ENCODE data around the gene PATL2. TPM values are rescaled to one million over a fixed set of nuclear protein-coding genes. Genes with fewer than 3 reads are reported as not detected.

Gene PATL2
- total and polyA plus RNA-seq, 2 experiments from 2014 or later: 0.19 TPM; not detected in 1

DNA sequence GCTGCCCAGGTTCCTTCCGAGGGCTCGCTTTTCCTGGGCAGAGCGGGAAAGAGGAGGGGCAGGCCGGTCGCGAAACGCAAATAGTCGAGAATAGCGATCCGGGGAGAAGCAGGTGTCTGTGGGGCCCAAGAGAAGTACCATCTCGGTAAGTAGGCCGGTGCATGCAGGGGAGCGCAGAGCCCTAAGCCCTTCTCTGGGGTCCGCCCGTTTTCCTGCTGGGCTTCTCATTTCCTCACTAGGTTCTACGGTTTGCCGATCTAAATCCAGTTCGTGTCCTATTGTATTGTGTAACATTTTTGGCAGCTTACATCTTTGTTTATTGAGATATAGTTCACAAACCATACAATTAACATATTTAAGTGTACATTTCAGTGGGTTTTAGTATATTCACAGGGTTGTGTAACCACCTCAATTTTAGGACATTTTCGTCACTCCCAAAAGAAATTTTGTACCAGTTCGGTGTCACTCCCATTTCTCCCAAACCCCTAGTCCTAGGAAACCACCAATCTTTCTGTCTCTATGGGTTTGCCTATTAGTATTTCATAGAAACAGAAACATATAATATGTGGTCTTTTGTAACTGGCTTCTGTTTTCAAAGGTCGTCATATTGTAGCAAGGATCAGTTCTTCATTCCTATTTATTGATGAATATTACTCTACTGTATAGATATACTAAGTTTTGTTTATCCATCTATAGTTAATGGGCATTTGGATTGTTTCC, 18.4 kb upstream of the PATL2 start (continued):
- TF ChIP-seq, protein P1, sequence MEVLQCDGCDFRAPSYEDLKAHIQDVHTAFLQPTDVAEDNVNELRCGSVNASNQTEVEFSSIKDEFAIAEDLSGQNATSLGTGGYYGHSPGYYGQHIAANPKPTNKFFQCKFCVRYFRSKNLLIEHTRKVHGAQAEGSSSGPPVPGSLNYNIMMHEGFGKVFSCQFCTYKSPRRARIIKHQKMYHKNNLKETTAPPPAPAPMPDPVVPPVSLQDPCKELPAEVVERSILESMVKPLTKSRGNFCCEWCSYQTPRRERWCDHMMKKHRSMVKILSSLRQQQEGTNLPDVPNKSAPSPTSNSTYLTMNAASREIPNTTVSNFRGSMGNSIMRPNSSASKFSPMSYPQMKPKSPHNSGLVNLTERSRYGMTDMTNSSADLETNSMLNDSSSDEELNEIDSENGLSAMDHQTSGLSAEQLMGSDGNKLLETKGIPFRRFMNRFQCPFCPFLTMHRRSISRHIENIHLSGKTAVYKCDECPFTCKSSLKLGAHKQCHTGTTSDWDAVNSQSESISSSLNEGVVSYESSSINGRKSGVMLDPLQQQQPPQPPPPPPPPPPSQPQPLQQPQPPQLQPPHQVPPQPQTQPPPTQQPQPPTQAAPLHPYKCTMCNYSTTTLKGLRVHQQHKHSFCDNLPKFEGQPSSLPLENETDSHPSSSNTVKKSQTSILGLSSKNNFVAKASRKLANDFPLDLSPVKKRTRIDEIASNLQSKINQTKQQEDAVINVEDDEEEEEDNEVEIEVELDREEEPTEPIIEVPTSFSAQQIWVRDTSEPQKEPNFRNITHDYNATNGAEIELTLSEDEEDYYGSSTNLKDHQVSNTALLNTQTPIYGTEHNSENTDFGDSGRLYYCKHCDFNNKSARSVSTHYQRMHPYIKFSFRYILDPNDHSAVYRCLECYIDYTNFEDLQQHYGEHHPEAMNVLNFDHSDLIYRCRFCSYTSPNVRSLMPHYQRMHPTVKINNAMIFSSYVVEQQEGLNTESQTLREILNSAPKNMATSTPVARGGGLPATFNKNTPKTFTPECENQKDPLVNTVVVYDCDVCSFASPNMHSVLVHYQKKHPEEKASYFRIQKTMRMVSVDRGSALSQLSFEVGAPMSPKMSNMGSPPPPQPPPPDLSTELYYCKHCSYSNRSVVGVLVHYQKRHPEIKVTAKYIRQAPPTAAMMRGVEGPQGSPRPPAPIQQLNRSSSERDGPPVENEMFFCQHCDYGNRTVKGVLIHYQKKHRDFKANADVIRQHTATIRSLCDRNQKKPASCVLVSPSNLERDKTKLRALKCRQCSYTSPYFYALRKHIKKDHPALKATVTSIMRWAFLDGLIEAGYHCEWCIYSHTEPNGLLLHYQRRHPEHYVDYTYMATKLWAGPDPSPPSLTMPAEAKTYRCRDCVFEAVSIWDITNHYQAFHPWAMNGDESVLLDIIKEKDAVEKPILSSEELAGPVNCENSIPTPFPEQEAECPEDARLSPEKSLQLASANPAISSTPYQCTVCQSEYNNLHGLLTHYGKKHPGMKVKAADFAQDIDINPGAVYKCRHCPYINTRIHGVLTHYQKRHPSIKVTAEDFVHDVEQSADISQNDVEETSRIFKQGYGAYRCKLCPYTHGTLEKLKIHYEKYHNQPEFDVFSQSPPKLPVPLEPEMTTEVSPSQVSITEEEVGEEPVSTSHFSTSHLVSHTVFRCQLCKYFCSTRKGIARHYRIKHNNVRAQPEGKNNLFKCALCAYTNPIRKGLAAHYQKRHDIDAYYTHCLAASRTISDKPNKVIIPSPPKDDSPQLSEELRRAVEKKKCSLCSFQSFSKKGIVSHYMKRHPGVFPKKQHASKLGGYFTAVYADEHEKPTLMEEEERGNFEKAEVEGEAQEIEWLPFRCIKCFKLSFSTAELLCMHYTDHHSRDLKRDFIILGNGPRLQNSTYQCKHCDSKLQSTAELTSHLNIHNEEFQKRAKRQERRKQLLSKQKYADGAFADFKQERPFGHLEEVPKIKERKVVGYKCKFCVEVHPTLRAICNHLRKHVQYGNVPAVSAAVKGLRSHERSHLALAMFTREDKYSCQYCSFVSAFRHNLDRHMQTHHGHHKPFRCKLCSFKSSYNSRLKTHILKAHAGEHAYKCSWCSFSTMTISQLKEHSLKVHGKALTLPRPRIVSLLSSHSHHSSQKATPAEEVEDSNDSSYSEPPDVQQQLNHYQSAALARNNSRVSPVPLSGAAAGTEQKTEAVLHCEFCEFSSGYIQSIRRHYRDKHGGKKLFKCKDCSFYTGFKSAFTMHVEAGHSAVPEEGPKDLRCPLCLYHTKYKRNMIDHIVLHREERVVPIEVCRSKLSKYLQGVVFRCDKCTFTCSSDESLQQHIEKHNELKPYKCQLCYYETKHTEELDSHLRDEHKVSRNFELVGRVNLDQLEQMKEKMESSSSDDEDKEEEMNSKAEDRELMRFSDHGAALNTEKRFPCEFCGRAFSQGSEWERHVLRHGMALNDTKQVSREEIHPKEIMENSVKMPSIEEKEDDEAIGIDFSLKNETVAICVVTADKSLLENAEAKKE (CRISPR knock-in tag; IDR thresholded peaks at IDR 0.05): no peak
- TF ChIP-seq NANOG (IDR thresholded peaks at IDR 0.05; ENCODE audit: borderline replicate concordance): no peak
- no peak for TF ChIP-seq JUNB (IDR thresholded peaks at IDR 0.05; ENCODE audit: unreplicated experiment)
- no peak for TF ChIP-seq ETS1 (IDR thresholded peaks at IDR 0.05)
- TF ChIP-seq REST (IDR thresholded peaks at IDR 0.05; ENCODE audit: unreplicated experiment): no peak
- no peak for TF ChIP-seq ZNF331 (CRISPR knock-in tag; IDR thresholded peaks at IDR 0.05; ENCODE audit: low read depth)
- no peak for TF ChIP-seq CREB1 (CRISPR knock-in tag; IDR thresholded peaks at IDR 0.05; ENCODE audit: low read depth)
